HG02623 (cell line): ENCODE results near the gene MUTYH.

ENCODE experiments used
- ATAC-seq: cut with Tn5 transposase; IDR thresholded peaks from one replicate; pipeline ENCODE4 v1.9.1; 2021; ENCODE audit warnings: moderate library complexity; ENCODE audit not compliant: unreplicated experiment

The MUTYH gene

GRCh38 chr1:45351508-45351907, 11.3 kb upstream of the MUTYH start:
- no peak for ATAC-seq

GRCh38 chr1:45348966-45349677, 8.9 kb upstream of the MUTYH start:
- no peak for ATAC-seq

- ATAC-seq = no peak
These were observed 8.3 kb upstream of the MUTYH start for GRCh38 chr1:45348609-45348965.

GRCh38 chr1:45348020-45348419, 7.8 kb upstream of the MUTYH start:
- ATAC-seq = no peak

- no peak for ATAC-seq
These were observed 6.2 kb upstream of the MUTYH start for GRCh38 chr1:45346473-45346872.

GRCh38 chr1:45345014-45345413, 4.8 kb upstream of the MUTYH start:
- ATAC-seq = no peak

GRCh38 chr1:45344499-45344898, 4.3 kb upstream of the MUTYH start:
- ATAC-seq = no peak

GRCh38 chr1:45340816-45341466, 701 bp upstream of the MUTYH start:
- no peak for ATAC-seq

GRCh38 chr1:45337630-45338325, 2.5 kb downstream of the MUTYH start:
- ATAC-seq = no peak

- no peak for ATAC-seq
These were observed 4.3 kb downstream of the MUTYH start for GRCh38 chr1:45335855-45336324.

GRCh38 chr1:45334308-45335245, 5.7 kb downstream of the MUTYH start:
- no peak for ATAC-seq

GRCh38 chr1:45332346-45332720, 7.9 kb downstream of the MUTYH start:
- ATAC-seq = no peak

GRCh38 chr1:45331436-45332345, 8.5 kb downstream of the MUTYH start:
- no peak for ATAC-seq

GRCh38 chr1:45329445-45329844, 10.8 kb downstream of the MUTYH start:
- no peak for ATAC-seq

GRCh38 chr1:45328680-45329079, 11.6 kb downstream of the MUTYH start:
- ATAC-seq = no peak

GRCh38 chr1:45327644-45328515, 12.4 kb downstream of the MUTYH start:
- ATAC-seq = no peak

- ATAC-seq = no peak
These were observed 13.3 kb downstream of the MUTYH start, which contains the start of gene HPDL for GRCh38 chr1:45326627-45327623. Gene HPDL, plus strand, starts transcription at chr1:45326895. Its CDS starts 254 bp downstream, at chr1:45327149.
